Liver (tissue), 3 donors: ENCODE data around the gene ALPI.

ENCODE experiments used
- ATF3 ChIP-seq: IDR thresholded peaks from 2 replicates; pipeline ENCODE4 v1.6.1; 2016; ENCODE audit warnings: antibody characterized with exemption
- CTCF ChIP-seq: fragments of 150-350 bp; IDR thresholded peaks from 2 replicates; pipeline ENCODE4 v1.5.1; 2017; ENCODE audit warnings: improper control_type of control experiment, low read depth, low read length; ENCODE audit not compliant: missing input control
- MAX ChIP-seq: IDR thresholded peaks from 2 replicates; pipeline ENCODE4 v1.6.1; 2016; ENCODE audit warnings: antibody characterized with exemption
- RAD21 ChIP-seq, 2 donors: IDR thresholded peaks; 2 replicates each; pipeline ENCODE4 v1.6.1; 2016; ENCODE audit warnings: antibody characterized with exemption in 2 of 2, mild to moderate bottlenecking in 2 of 2
- SP1 ChIP-seq: IDR thresholded peaks from 2 replicates; pipeline ENCODE4 v1.6.1; 2018; ENCODE audit warnings: antibody characterized with exemption, mild to moderate bottlenecking
- TAF1 ChIP-seq: conservative IDR thresholded peaks from 2 replicates; pipeline ENCODE4 v1.6.1; 2016; ENCODE audit warnings: antibody characterized with exemption, mild to moderate bottlenecking
- donor health status: healthy.
- donor health status: healthy.

- TF ChIP-seq CTCF (no peak), MAX (no peak), ATF3 (no peak), RAD21 (IDR thresholded peaks at IDR 0.05) (no peak), TAF1 (no peak), SP1 (no peak)
Observed at GRCh38 chr2:232473467-232473890, 17.5 kb downstream of the ALPI start.
